ENCODE data around the gene TAS1R1.

DNA sequence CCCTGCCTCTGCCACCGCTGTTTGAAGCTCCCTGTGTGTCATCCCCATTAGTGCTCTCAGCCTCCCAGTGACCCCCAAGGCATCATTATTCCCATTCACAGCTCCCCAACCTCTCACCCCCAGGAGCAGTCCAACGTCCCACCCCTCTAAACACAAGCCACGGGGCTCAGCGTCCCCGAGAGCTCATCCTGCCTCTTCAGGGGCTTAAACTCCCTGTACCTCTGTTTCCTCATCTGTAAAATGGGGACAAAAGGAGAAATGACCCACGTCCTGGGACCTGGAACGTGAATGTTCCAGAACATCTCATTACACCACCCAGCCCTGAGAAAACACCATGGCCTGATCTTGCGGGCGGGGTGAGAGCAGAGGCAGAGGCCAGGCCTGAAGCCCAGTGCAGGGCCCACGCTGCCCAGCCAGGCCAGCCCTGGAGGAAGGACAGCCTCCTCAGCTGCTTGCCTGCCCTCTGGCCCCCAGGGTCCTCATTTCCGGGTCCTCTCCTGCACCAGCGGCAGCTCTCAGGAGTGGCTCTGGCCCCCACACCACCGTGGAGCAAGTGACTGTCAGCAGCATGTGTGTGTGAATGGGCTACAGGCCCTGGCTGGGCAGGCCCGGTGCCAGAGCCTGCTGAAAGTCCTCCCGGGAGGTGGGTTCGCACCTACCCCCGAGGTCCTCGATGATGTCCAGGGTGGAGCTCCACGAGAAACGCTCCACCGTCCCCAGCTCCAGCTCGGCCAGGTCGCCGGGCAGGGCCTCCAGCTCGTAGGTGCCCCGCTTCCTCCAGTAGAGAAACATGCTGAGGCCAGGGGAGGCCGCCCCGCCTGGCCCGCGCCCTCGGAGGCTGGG lies 49.5 kb upstream of the TAS1R1 start:
- no peak for TF ChIP-seq TAF1 (IDR thresholded peaks at IDR 0.05; ENCODE audit: borderline replicate concordance, insufficient read depth, low read length)
- TF ChIP-seq POLR2AphosphoS5 (IDR thresholded peaks at IDR 0.05; ENCODE audit: low read depth, low read length) = no peak
- TF ChIP-seq REST (IDR thresholded peaks at IDR 0.05; ENCODE audit: insufficient read depth in 1 of 2, low read depth in 2 of 2, low read length in 2 of 2) = no peak
- TF ChIP-seq SIN3A (IDR thresholded peaks at IDR 0.05; ENCODE audit: borderline replicate concordance, insufficient read depth, low read length) = no peak

Measured in PFSK-1 (cell line).